ENCODE results near the gene RRAS.

RRAS gene

DNA sequence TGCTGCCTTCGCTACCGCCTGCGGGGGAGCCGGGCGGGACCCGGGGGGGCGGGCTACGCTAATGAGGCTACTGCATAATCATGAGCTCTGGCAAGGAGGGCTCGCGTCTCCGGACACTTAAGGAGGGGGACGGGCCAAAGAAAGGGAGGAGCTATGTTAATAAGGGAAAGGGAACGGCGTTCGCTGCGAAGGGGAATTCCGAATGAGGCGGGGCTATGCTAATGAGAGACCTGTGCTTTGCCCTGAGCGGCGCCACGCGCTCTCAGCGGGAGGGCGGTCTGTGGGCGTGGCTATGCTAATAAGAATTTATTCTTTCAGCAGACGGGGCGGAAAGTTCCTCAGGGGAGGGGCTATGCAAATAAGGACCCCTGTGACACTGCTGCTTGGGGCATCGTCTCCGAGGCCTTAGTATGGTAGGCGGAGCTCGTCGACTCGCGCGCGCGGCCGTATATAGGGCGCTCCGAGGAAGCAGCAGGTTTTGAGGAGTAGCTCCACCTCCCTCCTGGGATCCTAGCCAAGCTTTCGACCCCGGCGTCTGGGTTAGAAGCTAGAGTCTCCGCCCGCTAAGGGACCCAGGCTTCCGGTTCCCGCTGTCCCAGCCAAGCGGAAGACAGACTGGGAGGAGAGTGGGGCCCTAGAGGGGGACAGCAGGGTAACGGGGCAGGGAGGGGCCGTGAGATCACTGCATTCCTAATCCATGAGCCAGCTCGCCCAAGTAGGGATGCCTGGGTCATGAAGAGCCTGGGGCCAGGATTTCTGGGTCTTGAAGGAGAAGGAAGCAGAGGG is at the start of gene RRAS:
RRAS (minus strand) TSS at position 31 of the 786 bp plus-strand sequence. CDS start 45 bp downstream, outside the sequence.
- peak; percentile 98 to 100 for DNase-seq (ENCODE audit: low read depth in 1 of 2, low spot score in 1 of 2)

DNA sequence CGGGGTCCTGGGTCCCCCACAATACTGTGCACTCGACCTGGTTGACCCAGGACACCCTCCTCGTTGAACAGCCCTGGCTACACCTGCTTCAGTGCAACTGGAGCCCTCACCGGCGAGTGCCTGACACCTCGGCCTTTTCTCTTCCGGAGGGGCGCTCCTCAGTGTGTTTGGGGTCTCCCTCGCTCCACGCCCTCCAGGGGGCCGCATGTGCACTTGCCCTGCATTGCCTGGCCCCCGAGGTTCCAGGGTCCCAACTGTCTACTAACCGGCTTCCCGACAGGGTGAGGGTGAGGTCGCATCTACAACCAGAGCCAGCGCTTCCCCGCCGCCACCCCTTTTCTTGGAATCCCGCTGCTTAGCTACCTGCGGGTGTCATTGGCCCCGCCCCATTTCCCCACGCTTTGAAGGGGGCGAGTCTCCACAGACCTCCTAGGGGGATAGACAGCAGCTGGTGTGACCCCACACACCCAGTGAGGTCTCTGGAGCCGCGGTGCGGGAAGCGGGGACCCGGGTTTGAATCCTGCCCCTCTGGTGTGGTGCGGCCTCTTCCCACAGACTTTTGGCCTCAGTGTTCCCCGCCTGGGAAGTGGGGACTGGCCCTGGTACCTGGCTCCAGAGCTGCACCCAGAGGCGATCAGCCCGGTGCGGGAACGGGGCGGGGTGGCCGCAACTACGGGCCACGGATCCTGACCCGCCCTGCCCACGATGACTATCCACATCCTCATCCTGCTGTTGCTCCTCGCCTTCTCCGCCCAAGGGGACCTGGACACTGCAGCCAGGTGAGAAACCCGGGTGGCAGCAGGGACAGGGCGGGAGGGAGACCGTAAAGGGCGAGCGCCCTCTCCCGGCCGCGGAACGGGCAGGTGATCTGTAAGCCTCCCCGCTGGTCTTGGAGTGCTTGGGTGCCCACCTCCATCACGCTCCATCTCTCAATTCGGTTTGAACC is 49.5 kb upstream of the RRAS start, which contains the start of gene ADM5:
ADM5 (plus strand) TSS at position 462 of the 946 bp plus-strand sequence; CDS start at position 706, 244 bp downstream.
- no peak for DNase-seq (ENCODE audit: low read depth in 1 of 2, low spot score in 1 of 2)

DNA sequence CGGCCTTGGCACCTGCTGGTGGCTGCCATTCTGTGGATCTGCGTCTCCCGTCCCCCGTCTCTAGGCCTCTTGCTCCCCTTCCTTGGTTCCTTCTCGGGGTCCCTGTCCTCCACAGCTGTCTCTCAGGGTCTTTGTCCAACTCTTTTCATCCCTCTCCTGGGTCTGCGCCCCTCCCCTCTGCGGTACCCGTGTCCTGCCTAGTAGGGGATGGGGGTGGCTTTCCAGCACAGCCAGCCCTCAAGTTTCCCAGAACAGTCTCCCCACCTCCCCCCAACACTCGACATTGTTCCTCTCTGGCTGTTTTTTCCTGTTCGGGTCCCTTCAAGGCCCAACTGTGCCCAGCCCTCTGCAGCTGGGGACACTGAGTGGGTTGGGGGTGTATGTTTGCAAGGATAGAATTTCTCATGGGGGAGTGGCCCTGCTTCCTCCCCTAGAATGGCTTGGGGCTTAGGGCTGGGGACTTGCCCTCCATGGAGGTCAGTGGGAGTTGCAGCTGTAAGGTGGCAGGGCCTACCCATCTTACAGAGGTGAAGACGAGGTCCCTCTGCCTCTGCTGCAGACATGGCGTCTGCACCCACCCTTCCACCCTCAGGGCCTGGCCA is 48.7 kb upstream of the RRAS start:
- no peak for DNase-seq (ENCODE audit: low read depth in 1 of 2, low spot score in 1 of 2)

DNA sequence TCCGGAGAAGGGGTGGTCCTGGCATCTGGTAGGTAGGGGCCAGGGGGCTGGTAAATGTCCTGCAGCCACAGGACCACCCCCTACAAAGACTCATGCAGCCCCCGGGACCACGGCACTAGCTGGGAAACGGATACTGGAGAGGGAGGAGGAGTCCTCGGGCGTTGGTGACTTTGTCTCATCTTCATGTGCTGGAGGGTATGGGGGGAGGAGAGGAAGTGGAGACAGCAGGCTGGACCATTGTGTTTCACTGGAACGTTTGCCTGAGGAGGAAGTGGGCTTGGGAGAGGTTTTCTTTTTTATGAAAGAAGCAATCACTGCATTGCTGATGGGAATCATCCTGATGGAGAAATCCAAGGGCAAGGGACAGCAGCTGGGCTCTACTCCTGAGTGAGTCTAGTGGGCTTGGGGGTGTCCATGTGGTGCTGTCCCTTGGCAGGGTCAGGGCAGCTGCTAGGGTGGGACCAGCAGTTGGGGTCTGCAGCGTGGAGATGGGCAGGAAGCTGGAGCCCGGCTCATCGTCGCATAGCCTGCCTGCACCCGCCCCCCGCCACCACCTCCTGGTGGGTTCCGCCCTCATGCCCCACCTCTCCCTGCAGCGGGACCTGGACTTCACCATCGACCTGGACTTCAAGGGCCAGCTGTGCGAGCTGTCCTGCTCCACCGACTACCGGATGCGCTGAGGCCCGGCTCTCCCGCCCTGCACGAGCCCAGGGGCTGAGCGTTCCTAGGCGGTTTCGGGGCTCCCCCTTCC is 47.8 kb upstream of the RRAS start:
- DNase-seq (ENCODE audit: low read depth in 1 of 2, low spot score in 1 of 2): no peak

DNA sequence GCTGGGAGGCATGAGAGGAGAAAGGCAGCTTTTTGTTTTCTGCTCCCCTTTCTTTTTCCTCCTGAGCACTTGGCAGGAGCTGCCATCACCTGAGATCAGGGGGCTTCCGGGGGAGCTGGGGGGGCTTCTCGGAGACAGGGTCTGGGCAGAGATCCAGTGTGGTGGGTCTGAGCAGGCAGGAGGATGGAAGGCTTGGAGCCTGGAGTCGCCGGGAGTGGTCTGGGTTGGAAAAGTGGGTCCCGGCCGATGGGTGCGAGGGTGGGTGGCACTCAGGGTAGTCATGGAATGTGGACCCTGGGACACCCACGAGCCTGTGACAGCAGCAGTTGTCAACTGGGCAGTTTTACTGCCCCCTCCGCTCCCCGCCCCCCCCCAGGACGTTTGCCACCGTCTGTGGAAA is 47.2 kb upstream of the RRAS start:
- no peak for DNase-seq (ENCODE audit: low read depth in 1 of 2, low spot score in 1 of 2)

DNA sequence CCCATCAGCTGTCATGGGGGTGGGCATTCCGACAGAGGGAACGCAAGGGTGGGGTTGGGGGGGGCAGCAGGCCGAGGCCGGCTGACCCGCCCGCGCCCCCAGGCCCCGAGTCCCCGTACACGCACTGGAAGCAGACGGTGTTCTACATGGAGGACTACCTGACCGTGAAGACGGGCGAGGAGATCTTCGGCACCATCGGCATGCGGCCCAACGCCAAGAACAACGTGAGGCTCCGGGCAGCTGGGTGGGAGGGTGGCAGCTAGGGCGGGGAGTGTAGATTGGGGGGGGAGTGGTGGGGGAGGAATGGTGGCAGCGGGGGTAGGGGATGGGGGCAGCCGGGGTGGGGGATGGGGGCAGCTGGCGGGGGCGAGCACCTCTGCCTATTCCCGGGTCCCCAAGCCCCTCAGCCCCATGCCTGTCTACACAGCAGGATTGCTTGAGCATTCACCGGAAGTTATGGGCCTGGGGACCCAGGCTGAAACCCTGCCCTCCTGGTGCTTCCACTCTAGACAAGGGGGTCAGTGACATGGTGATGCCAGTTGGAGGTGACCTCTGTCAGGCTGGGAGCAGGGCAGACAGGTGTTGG is 46.7 kb upstream of the RRAS start:
- DNase-seq (ENCODE audit: low read depth in 1 of 2, low spot score in 1 of 2): no peak

DNA sequence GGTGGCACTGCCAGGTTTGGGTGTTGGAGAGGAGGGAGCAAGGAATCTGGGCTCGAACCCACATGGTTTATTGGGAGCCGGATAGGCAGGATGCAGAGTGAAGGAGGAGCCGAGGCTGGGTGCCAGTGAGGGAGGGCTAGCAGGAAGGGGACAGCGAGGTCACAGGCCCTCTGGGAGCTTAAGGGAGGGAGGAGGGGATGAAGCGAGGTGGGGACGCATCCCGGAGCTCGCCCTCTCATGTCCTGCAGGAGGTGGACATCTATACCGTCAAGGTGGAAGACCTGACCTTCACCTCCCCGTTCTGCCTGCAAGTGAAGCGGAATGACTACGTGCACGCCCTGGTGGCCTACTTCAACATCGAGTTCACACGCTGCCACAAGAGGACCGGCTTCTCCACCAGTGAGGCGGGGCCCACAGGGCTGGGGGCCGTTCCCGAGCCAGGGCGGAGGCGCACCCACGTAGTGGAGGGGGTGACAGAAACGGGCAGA is 45.9 kb upstream of the RRAS start:
- no peak for DNase-seq (ENCODE audit: low read depth in 1 of 2, low spot score in 1 of 2)

DNA sequence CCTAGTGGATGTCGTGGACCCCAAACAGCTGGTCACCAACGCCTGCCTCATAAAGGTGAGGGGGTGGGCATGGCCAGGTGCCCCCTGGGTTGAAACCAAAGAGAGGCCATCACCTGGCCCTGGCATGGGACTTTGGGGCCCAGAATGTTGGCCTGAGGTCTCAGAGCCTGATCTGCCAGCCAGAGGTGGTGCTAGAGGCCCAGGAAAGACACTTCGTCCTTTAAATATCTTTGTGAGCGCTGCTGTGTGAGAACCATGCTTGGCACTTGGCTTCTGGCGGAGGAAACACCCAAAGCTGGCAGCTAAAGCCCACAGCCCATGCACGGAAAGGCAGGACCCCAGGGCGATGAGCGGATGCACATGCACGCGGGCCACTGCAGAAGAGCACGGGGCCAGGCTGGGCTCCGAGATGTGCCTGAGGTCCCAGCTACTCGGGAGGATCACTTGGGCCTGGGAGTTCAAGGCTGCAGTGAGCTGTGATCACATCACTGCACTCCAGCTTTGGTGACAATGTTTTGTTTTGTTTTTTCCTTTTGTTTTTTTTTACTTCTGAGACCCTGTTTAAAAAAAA is 45.1 kb upstream of the RRAS start:
- no peak for DNase-seq (ENCODE audit: low read depth in 1 of 2, low spot score in 1 of 2)

DNA sequence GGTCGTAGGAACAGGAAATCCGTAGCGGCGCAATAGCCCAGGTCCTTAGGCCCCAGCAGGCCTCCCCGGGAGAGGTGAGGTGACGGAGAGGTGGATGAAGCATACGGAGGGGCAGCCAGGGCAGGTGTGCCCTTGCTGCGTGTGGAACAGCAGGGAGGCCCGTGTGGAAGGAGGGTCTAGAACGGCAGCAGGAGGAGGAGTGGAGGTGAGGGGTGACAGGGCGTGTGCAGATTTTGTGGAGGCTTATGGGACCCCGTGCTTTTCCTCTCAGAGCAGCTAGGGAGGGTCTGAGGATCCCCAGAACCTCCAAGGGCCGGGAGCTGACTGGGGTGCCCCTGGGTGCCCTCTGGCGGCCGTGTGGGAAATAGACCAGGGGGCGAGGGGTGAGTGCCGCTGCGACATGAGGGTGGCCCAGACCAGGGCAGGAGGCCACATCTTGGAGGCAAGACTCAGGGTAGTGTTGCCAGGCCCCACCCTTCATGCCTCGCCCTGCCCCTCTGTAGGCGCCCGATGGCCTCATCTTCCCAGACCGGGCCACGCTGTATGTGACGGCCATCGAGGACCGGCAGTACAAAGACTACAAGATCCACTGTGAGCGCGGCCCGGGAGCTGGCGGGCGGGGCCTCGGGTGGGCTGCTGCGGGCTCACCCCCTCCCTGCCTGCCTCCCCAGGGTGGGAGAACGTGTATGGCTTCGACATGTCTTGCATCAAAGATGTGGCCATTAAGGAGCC is 44.5 kb upstream of the RRAS start:
- DNase-seq (ENCODE audit: low read depth in 1 of 2, low spot score in 1 of 2): no peak

DNA sequence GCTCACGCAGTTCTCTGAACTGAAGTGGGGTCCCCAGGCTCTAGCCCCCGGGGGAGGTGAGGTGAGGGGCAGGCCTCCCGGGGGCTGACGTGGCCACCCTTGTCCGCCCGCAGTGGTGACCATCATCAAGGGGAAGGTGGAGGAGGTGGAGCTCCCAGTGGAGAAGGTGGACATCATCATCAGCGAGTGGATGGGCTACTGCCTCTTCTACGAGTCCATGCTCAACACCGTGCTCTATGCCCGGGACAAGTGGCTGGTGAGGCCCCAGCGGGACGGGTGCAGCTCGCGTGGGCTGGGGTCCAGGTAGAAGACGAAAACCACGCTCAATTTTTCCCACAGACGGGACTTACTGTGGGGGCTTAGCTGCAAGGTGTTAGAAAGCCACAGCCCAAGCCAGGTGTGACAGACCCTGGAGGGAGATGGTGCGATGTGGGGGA is 43.9 kb upstream of the RRAS start:
- DNase-seq (ENCODE audit: low read depth in 1 of 2, low spot score in 1 of 2): no peak

DNA sequence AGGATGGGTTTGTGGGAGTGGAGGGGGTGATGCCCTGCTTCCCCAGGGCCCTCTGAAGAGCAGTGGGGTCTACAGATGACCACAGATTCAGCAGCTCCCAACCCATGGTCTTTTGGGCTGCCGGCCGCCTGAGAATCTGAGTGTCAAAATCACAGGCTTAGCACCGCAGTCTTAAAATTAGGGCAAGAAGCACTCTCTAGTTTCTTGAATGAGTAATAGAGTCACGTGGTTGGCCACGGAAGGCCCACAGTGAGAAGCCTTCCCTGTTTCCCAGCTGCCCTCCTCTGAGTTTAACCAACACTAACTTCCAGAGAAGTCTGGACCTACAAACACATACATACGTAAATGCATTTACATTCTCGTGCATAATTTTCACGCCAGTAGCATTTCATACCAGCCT is 42.3 kb upstream of the RRAS start:
- DNase-seq (ENCODE audit: low read depth in 1 of 2, low spot score in 1 of 2): no peak

DNA sequence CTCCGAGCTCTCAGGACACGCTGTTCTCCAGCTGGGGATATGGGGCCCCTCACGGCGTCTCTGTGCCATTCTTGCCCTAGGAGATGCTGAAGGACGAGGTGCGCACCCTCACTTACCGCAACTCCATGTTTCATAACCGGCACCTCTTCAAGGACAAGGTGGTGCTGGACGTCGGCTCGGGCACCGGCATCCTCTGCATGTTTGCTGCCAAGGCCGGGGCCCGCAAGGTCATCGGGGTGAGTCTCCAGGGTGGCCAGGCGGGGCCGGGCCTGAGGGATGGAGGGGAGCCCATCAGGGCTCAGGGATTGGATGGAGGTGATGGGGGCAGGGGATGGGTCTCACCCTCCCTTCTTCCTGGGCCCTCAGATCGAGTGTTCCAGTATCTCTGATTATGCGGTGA is 41.9 kb upstream of the RRAS start:
- DNase-seq (ENCODE audit: low read depth in 1 of 2, low spot score in 1 of 2): no peak

DNA sequence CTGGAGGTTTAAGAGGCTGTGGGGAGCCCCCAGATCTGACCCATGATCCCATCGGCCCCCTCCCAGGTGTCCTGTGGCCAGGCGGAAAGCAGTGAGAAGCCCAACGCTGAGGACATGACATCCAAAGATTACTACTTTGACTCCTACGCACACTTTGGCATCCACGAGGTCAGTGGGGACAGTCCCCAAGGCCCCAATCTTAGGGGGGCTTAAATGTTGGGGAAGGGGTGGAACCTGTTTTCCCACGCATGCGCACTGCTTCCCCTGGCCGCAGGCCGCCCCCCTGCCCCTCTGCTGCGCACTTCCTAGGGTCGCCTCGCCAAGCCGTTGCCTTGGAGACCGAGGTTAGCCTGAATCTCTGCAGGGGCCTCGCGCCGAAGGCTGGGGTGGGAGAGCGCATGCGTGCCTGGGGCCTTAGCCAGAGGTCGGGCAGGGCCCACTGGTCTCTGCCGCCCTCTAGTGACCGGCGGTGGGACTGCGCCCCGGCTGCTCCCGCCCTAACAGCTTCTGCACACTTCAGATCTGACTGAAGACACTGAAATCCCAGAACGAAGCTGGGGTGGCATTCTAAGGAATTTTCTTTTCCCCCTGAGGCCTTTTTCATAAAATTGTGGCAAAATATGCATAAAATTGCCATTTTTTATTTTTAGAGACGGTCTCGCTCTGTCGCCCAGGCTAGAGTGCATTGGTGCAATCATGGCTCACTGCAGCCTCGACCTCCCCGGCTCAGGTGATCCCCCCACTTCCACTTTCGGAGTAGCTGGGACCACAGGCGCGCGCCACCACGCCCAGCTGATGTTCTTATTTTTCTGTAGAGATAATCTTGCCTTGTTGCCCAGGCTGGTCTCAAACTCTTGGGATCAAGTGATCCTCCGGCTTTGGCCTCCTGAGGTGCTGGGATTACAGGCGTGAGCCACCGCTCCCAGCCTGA is 40.7 kb upstream of the RRAS start:
- peak; percentile 88 to 95 for DNase-seq (ENCODE audit: low read depth in 1 of 2, low spot score in 1 of 2)

DNA sequence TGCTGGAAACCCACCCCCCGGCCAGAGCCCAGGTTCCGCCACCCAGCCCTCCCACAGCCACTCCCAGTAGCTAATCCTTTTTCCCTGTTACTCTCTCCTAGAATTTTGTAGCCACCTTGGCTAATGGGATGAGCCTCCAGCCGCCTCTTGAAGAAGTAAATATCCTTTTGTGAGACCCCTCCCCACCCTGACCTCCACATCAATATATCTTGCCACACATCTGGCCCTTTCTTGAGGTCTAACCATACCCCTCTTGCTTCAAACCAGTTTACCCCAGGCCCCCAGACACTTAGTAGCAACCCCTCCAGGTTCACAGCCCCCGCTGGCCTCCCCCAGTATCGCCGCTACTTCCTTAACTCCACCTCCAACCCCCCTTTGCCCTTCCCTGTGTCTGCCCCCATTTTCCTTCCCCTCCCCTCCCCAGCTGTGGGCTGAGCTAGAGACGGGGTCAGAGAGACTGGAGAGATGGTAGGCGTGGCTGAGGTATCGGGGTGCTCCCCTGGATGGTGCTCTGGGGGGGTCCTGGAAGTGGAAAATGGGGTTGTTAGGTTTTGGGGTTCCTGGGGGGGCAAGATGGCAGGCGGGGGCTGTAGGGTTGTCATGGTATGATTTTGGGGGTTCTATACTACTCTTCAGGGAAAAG is 39.9 kb upstream of the RRAS start:
- no peak for DNase-seq (ENCODE audit: low read depth in 1 of 2, low spot score in 1 of 2)

DNA sequence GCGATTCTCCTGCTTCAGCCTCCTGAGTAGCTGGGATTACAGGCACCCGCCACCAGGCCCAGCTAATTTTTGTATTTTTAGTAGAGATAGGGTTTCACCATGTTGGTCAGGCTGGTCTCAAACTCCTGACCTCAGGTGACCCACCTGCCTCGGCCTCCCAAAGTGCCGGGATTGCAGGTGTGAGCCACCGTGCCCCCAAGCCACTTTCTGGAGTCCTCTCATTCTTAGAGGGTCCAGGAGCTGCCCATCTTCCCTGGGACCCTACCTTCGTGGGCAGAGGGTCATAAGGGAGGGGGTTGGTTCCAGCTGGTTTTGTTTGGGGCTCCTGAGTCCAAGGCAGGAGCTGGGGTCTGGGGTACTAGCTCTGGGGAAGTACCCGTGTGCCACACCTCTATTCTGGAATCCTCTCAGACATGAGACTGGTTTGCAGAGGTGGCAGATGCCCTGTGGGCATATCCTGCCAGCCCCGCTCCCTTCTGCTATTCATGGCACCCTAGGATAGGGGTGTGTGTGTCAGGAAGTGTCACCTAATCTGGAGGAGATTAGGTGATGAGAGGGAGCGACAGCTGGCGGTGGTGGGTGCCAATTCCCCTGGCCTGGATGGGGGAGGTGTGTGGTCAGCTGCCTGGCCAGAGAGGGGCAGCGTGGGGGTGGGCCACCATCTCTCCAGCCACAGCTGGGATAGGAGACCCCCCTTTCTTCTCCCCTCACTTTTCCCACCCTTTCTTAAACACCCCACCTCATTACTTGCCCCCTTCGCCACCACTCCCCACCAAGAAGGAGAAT is 39.2 kb upstream of the RRAS start:
- no peak for DNase-seq (ENCODE audit: low read depth in 1 of 2, low spot score in 1 of 2)

DNA sequence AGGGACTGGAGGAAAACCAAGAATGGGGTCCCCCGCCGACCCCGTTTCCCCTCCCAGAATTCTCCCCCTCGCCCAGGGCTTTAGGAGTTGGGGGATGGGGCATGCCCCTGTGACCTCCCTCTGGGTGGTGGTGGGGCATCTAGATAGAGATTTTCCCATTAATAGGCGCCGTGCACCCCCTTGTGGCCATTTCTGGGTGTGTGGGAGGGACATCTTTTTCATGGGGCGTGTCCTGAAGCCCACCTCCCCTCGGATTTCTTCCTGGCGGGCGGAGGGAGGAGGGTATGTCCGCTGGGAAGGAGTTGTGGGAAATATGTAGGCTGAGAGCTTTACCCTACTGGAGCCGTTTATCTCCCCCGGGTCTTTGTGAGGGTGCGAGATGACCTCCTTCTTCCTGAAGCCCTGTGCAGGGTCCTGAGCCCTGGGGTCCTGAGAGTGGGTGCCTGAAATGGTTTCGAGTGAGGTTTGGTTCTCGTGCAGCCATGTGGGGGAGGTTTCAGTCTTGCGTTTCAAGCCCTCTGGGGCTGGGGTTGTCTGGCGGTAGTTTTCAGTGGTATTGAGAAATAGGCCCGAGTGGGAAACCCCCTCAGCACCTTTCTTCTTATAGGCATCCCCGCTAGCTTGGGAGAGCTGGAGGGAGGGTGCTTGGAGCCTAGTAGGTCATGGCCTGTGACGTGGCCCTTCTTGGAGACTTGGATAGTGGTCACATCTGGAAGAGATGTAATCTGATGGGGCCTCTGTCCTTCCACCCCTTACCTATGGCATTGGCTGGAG is 38.1 kb upstream of the RRAS start:
- peak; percentile 64 to 74 for DNase-seq (ENCODE audit: low read depth in 1 of 2, low spot score in 1 of 2)
